BLaER1 (cell line): Measurements from ENCODE around the gene RGS12.

ENCODE experiments used
- H3K27ac ChIP-seq: shearing (Covaris generic); formaldehyde crosslinking; 2 replicates; pipeline ENCODE4 v1.8.1; 2022
- H3K27me3 ChIP-seq: shearing (Covaris generic); formaldehyde crosslinking; 2 replicates; pipeline ENCODE4 v1.8.1; 2022
- H3K36me3 ChIP-seq: shearing (Covaris generic); formaldehyde crosslinking; 2 replicates; pipeline ENCODE4 v1.8.1; 2022
- H3K4me1 ChIP-seq: shearing (Covaris generic); formaldehyde crosslinking; 2 replicates; pipeline ENCODE4 v1.8.1; 2022
- H3K4me2 ChIP-seq: shearing (Covaris generic); formaldehyde crosslinking; 2 replicates; pipeline ENCODE4 v1.8.1; 2022
- H3K4me3 ChIP-seq: shearing (Covaris generic); formaldehyde crosslinking; 2 replicates; pipeline ENCODE4 v1.8.1; 2022
- H3K9ac ChIP-seq: shearing (Covaris generic); formaldehyde crosslinking; 2 replicates; pipeline ENCODE4 v1.8.1; 2022
- H3K9me3 ChIP-seq: shearing (Covaris generic); formaldehyde crosslinking; 2 replicates; pipeline ENCODE4 v1.8.1; 2022
- H4K20me1 ChIP-seq: shearing (Covaris generic); formaldehyde crosslinking; 2 replicates; pipeline ENCODE4 v1.8.1; 2022
- Cebpa-rat ChIP-seq: shearing (Covaris generic); IDR thresholded peaks from 2 replicates; pipeline ENCODE4 v1.8.1; 2022

The RGS12 gene

DNA sequence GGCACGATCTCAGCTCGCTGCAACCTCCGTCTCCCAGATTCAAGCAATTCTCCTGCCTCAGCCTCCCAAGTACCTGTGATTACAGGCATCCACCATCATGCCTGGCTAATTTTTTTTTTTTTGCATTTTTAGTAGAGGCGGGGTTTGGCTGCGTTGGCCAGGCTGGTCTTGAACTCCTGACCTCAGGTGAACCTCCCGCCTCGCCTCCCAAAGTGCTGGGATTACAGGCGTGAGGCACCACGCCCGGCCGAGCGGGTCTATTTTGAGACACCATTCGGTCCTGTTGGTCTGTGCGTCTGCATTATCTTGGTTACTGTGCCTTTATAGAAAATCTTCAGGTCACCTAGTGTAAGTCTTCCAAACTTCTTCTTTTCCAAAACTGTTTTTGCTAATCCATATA is 21.7 kb upstream of the RGS12 start:
- no peaks in the 10 kb centered on the region for H3K36me3 ChIP-seq
- H3K4me3 ChIP-seq, result no peak overlapping the region
- no peaks in the 10 kb centered on the region for H4K20me1 ChIP-seq
- H3K27ac ChIP-seq, result no peak overlapping the region
- no peak overlapping the region for H3K9ac ChIP-seq
- 0 out of 2 replicates have a peak, but pooled peaks cover 4% of the 10 kb centered on the region for H3K9me3 ChIP-seq
- H3K4me1 ChIP-seq, result peaks cover 20% of the 10 kb centered on the region
- no peaks in the 10 kb centered on the region for H3K27me3 ChIP-seq
- no peak for TF ChIP-seq Cebpa-rat
- no peak overlapping the region for H3K4me2 ChIP-seq

DNA sequence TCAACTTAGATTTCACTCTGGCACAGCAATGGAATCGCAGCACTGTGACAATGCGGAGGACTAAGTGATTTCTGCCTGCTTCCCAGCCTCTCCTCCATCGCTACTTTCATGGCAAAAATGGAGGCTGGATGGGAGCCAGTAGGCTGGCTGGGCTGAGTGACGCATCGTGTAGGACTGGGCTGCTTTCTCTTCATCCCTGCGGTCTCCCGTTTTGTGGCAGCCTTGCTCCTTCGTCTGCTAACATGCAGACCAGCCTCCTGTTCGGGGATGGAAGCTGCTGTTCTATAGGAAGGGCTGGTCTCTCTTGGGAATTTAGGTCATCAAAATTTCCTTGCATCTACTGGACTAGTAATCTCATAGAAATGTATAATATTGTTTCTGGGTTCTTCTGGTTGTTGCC is 15.8 kb upstream of the RGS12 start:
- TF ChIP-seq Cebpa-rat, result no peak
- Histone ChIP-seq H3K27ac (no peak overlapping the region), H3K4me2 (no peak overlapping the region), H3K4me1 (peaks cover 5% of the 10 kb centered on the region), H3K4me3 (no peak overlapping the region), H3K36me3 (no peaks in the 10 kb centered on the region), H3K9ac (no peak overlapping the region), H3K27me3 (no peaks in the 10 kb centered on the region), H4K20me1 (no peaks in the 10 kb centered on the region), H3K9me3 (peaks cover 31% of the 10 kb centered on the region)

DNA sequence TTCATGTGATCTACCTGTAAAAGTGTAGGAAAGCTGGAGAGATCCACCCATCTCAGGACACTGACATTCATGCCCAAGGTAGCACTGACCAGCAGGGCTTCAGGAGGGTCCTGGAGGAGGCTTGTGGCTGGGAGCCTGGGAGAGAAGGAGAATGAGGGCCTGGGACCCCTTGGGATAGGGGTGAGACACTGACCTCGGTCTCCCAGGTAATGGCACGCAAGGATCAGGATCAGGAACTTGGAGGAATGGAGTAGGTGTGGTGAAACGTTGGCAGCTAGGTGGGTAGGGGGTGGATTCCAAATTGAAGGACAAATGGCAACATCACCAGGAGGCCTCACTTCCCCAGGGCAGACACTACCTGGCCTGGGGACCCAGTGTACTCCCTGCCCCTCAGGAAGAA is 12.4 kb upstream of the RGS12 start:
- H3K4me2 ChIP-seq, result no peak overlapping the region
- no peak for TF ChIP-seq Cebpa-rat
- no peak overlapping the region for H3K4me3 ChIP-seq
- no peaks in the 10 kb centered on the region for H3K27me3 ChIP-seq
- no peaks in the 10 kb centered on the region for H3K36me3 ChIP-seq
- H3K27ac ChIP-seq, result no peak overlapping the region
- H3K9me3 ChIP-seq, result peaks cover 38% of the 10 kb centered on the region
- H4K20me1 ChIP-seq, result no peaks in the 10 kb centered on the region
- no peak overlapping the region for H3K9ac ChIP-seq
- peaks cover 14% of the 10 kb centered on the region for H3K4me1 ChIP-seq

DNA sequence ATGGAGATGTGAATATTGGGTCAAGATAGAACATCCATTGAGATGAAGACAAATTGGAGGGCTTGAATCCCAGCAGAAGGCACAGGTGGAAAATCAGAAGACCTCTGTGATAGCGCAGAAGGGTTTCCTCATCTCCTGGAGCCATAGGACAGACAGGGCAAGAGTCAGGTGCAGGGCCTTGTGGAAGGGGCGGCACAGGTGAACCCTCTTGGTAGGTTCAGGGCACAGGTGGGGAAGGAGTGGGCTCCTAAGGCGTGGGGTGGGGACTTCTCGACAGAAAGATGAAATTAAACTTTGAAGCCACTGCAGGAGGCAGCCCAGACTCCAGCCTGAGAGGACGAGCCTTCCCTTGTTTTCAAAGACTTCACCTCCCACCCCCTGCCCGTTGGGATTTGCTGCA is 9.3 kb upstream of the RGS12 start:
- H3K9me3 ChIP-seq, result peaks cover 36% of the 10 kb centered on the region
- no peak overlapping the region for H3K4me2 ChIP-seq

DNA sequence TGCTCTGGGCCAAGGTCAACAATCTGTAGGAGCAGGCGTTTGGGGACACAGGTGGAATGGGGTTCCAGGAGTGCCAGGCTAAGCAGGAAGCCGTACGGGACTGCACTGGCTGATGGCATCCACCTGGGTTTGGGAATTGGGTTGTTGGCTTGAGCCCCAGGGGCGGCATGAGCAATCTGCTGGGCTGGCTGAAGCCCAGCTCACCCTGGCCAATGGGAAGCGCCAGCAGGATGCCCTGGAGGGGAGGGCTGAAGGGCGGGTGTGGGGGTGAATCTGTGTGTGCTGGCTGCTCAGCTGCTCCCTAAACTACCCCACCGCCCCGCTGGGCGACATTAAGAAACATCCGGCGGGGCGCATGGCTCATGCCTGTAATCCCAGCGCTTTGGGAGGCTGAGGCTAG is 8.9 kb upstream of the RGS12 start:
- Histone ChIP-seq H3K4me2 (no peak overlapping the region), H3K36me3 (no peaks in the 10 kb centered on the region), H3K27me3 (no peaks in the 10 kb centered on the region), H3K4me1 (peaks cover 48% of the 10 kb centered on the region), H4K20me1 (no peaks in the 10 kb centered on the region), H3K27ac (no peak overlapping the region), H3K9me3 (peaks cover 32% of the 10 kb centered on the region), H3K9ac (no peak overlapping the region), H3K4me3 (no peak overlapping the region)
- no peak for TF ChIP-seq Cebpa-rat

More for the DNA sequence above, 9.3 kb upstream of the RGS12 start:
- Histone ChIP-seq H3K27ac (no peak overlapping the region), H3K36me3 (no peaks in the 10 kb centered on the region), H3K9ac (no peak overlapping the region), H3K4me1 (peaks cover 44% of the 10 kb centered on the region), H3K27me3 (no peaks in the 10 kb centered on the region), H4K20me1 (no peaks in the 10 kb centered on the region), H3K4me3 (no peak overlapping the region)
- no peak for TF ChIP-seq Cebpa-rat

DNA sequence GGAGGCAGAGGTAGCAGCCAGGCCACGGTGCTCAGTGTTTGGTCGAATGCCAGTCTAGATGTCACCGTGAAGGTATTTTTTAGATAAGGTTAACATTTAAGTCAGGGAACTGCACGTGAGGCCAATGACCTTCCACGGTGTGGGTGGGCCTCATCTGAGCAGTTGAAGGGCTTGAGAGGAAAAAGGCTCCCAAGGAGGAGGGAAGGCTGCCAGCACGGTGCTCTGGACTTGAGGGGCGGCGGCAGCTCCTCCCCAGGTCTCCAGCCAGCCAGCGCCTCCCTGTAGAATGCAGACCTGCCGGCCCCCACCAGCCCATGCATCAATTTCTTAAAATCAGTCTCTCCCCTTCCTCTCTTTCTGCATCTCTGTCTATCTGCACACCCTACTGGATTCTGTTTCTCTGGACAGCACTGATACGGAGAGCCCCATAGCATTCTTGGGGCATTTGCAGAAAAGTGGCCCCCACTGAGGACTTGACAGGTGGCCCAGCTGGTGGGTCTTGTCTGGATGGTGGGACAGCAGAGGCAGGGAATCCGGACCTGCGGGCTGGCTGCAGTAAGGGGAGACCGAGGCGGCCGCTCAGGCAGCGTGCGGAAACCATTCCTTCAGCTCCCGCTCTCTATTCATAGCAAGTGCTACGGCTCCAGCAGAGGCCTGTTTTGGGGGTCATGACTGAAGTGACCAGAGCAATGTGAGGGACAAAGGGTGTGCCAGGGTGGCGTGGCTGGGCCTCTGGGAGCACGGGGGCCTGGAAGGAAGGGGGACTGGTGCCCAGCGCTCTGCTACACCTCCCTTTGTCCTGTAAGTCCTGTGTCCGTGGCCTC is 7.9 kb upstream of the RGS12 start:
- Histone ChIP-seq H3K36me3 (no peaks in the 10 kb centered on the region), H3K27ac (peak overlapping the region; percentile 89), H3K4me1 (peaks cover 59% of the 10 kb centered on the region), H4K20me1 (no peaks in the 10 kb centered on the region), H3K9me3 (peaks cover 26% of the 10 kb centered on the region), H3K9ac (peak overlapping the region; percentile 78), H3K4me3 (peak overlapping the region; percentile 64), H3K27me3 (no peaks in the 10 kb centered on the region), H3K4me2 (peak overlapping the region; percentile 98)
- TF ChIP-seq Cebpa-rat, result no peak

DNA sequence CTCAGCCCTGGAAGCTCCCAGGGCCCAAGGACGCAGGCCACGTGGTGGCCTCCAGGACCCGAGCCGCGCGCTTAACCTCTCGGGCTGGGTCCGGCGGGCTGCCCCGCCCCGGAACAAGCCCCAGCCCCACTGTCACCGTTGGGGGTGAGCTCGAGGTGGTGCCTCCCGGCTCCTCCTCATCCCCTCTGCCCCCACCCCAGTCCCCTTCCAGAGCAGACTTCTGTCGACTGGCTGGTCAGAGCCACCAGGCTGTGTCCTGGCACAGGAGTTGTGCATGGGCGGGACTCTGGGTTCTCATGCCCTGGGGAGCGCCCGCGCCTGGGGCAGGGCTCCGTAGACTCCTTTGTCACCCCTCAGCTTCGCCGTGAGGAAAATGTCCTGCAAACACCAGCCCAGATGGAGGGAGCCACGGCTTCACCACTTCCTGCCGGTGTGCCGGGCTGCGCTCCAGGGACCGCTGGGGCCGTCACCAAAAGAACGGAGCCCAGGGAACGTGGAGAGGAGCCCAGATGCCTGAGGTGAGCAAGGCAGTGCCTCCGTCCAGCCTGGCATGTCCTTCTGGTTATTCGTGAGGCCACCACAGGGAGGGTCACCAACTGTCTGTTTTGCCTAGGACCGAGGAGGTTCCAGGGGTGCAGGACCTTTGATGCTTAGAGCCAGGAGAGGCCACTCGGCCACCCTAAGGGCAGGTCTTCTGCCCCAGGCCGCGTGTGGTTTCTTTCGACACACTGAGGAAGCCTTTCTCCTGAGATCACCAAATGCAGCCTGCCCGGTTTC is 7.1 kb upstream of the RGS12 start:
- H3K27ac ChIP-seq, result peak overlapping the region; percentile 89
- no peak for TF ChIP-seq Cebpa-rat

DNA sequence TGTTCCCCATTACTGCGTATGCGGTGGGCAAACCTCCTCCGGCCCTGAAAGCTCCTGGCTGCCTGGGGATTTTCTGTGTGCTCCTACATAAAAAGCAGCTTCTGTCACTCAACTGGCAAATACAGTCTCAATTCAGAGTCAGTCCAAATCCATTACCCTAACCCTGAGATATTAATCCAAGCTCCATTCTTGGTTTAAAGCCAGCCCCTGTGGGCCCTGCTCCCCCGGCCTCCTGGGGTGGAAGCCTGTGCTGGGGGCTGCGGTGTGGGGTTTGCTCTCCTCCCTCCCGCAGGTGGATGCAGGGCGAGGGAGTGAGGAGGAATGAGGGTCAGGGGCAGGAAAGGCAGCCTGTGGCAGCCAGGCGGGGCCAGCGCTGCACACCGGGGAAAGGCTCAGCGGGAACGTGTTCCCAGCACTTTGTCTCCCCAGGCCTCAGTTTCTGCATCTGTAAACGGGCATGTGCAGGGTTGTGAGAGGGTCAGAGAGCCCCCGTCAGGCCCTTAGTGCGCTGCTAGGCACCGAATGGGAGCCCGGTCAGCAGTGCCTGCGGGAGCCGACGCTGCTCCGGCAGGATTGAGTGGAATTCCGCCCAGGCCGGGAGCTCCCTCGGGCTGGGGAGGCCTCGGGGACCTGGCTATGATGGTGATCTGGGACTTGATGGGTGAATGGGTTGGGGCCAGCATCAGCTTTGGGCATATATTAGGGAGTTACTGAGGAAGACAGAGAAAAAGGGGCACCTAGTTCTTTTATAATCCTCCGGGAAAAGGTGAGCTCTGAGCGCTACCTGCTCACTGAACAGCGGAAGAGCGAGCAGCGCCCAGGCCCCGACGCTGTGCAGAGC is 6.3 kb upstream of the RGS12 start:
- no peak for TF ChIP-seq Cebpa-rat
- H3K36me3 ChIP-seq, result no peaks in the 10 kb centered on the region
- H3K27me3 ChIP-seq, result no peaks in the 10 kb centered on the region
- H3K4me2 ChIP-seq, result peak overlapping the region; percentile 98
- H4K20me1 ChIP-seq, result 0 out of 2 replicates have a peak, but pooled peaks cover 11% of the 10 kb centered on the region
- peaks cover 16% of the 10 kb centered on the region for H3K9me3 ChIP-seq
- peak overlapping the region; percentile 89 for H3K27ac ChIP-seq
- peaks cover 75% of the 10 kb centered on the region for H3K4me1 ChIP-seq
- peak overlapping the region; percentile 64 for H3K4me3 ChIP-seq
- H3K9ac ChIP-seq, result peak overlapping the region; percentile 78

More for the DNA sequence above, 7.1 kb upstream of the RGS12 start:
- H3K9me3 ChIP-seq, result peaks cover 24% of the 10 kb centered on the region
- peak overlapping the region; percentile 64 for H3K4me3 ChIP-seq
- H3K27me3 ChIP-seq, result no peaks in the 10 kb centered on the region
- 0 out of 2 replicates have a peak, but pooled peaks cover 5% of the 10 kb centered on the region for H4K20me1 ChIP-seq
- H3K4me1 ChIP-seq, result peaks cover 67% of the 10 kb centered on the region
- H3K9ac ChIP-seq, result peak overlapping the region; percentile 78
- H3K4me2 ChIP-seq, result peak overlapping the region; percentile 98
- no peaks in the 10 kb centered on the region for H3K36me3 ChIP-seq

DNA sequence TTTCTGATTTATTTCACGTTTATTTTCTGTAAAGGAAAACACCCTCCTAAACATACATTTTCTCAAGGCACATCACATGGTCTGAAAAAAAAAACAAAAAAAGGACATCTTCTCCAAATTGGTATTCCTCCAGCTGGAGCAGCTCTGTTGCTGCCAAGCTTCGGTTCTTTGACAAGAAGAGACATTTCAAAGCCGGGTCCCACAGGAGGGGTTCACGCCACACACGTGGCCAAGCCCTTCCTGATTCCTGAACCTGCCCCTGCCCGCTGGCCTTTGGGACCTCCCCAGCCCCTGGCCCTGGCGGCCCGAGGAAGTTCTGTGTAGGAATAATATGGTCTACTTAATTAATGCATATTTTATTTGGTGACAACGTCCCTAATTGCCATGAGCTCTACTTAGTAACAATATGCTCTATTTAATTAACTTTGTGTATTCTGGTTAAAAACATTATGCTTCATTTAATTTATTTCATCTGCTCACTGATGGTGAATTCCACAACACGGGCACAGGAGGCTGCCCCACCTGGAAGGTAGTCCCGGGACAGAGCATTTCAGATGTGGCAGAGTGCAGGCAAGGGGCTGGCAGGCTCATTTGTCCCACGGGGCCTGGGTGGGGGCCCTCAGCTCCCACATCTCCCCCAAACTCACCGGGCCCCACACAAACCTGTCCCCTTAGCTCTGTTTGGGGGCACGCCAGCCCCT is 5.4 kb upstream of the RGS12 start:
- peak overlapping the region; percentile 64 for H3K4me3 ChIP-seq
- no peaks in the 10 kb centered on the region for H3K36me3 ChIP-seq
- H3K4me1 ChIP-seq, result peaks cover 84% of the 10 kb centered on the region
- H3K4me2 ChIP-seq, result peak overlapping the region; percentile 98
- peaks cover 7% of the 10 kb centered on the region; the same call in 1 of the 2 replicates for H3K9me3 ChIP-seq
- 0 out of 2 replicates have a peak, but pooled peaks cover 13% of the 10 kb centered on the region for H4K20me1 ChIP-seq
- no peak for TF ChIP-seq Cebpa-rat
- H3K27ac ChIP-seq, result peak overlapping the region; percentile 89
- peak overlapping the region; percentile 78 for H3K9ac ChIP-seq
- no peaks in the 10 kb centered on the region for H3K27me3 ChIP-seq
